ENCODE measurements around the gene LRRC72. TPM values are rescaled to one million over a fixed set of nuclear protein-coding genes. Genes with fewer than 3 reads are reported as not detected.
"Not testable (repeated sequence)": the region's sequence is repeated elsewhere in the genome, so short reads cannot be mapped to it uniquely, and the experiment has no call there.

LRRC72 gene
- total RNA-seq, 1 experiment from 2014 or later = not detected

DNA sequence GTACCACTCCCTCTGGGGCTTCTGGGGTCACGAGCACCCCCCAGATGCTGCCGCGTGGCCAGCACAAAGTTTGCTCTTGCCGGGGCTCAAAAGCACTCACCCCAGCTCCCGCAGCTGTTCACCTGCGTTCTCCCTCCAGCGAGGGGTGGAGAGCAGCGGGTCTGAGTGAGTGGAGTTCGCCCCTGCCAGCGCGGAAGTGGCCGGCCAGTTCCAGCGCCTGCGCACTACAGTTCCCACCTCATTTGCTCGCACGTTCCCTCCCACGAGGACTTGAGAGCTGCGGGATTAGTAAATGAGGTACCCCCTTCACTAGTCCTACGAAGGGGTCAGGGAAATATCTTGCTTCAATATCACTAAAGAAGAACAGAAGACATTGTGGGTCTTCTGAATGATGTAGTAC lies 24.3 kb upstream of the LRRC72 start:
- CTCF ChIA-PET = no interaction called here

DNA sequence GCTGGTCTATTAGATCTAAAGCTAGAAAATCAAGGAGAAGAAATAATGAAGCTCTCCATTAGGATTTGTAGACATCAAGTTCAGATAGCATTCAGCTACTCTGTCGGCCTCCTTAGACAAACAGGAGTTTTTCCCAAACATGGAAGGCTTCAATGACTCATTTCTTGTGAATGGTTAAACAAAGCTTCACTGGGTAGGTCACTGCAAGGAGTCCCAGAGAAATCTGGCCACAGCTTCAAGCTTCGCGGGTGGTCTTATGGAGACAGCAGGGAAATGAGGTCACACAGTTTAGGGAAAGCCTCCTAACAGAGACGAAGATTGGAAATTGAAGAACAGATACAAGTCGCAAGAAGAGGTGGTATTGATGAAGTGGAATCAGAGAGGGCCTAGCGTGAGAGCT lies 22.6 kb upstream of the LRRC72 start:
- no peaks in the 10 kb centered on the region for H3K4me1 ChIP-seq (ENCODE audit: control insufficient read depth, insufficient read depth, low read length)
- intact Hi-C loops (cut with micrococcal nuclease; ENCODE audit: unreplicated experiment) (no loop called here), in situ Hi-C loops (cut with HindIII; ENCODE audit: low pct_unique_long_range_greater_than_20kb, low sequenced_read_pairs) (no loop called here)
- H3K36me3 ChIP-seq (ENCODE audit: control insufficient read depth, insufficient read depth, low read length) = no peaks in the 10 kb centered on the region
- TF ChIP-seq POLR2AphosphoS5 (IDR thresholded peaks at IDR 0.05; ENCODE audit: low read depth, low read length) (no peak), TCF7L2 (IDR thresholded peaks at IDR 0.05; ENCODE audit: low read depth, low read length) (no peak)
- DNase-seq (ENCODE audit: low read depth, low spot score) (no peak), ATAC-seq (no peak)
- no peaks in the 10 kb centered on the region for H3K9me3 ChIP-seq (ENCODE audit: control insufficient read depth, insufficient read depth, low read depth, low read length)
- H3K4me3 ChIP-seq (ENCODE audit: low read depth in 2 of 2, low read length in 2 of 2) = no peak overlapping the region
- BruUV-seq (replicated peaks) = no TSS peak
- ChIA-PET POLR2A (no interaction called here), CTCF (no interaction called here)
- no peaks in the 10 kb centered on the region for H3K27me3 ChIP-seq (ENCODE audit: control insufficient read depth, insufficient read depth, low read length)
- H3K27ac ChIP-seq (ENCODE audit: low read length) = no peak overlapping the region

More for the DNA sequence above, 24.3 kb upstream of the LRRC72 start:
- in situ Hi-C loops (cut with HindIII; ENCODE audit: low pct_unique_long_range_greater_than_20kb, low sequenced_read_pairs) = no loop called here
- POLR2A ChIA-PET = no interaction called here
- no peaks in the 10 kb centered on the region for H3K4me1 ChIP-seq (ENCODE audit: control insufficient read depth, insufficient read depth, low read length)
- H3K27ac ChIP-seq (ENCODE audit: low read length) = no peak overlapping the region
- no peak overlapping the region for H3K4me3 ChIP-seq (ENCODE audit: low read depth in 2 of 2, low read length in 2 of 2)
- no peak for DNase-seq (ENCODE audit: low read depth, low spot score)
- no TSS peak for BruUV-seq (replicated peaks)
- H3K9me3 ChIP-seq (ENCODE audit: control insufficient read depth, insufficient read depth, low read depth, low read length) = no peaks in the 10 kb centered on the region
- no peaks in the 10 kb centered on the region for H3K27me3 ChIP-seq (ENCODE audit: control insufficient read depth, insufficient read depth, low read length)
- no peak for ATAC-seq
- H3K36me3 ChIP-seq (ENCODE audit: control insufficient read depth, insufficient read depth, low read length) = no peaks in the 10 kb centered on the region
- no peak for TF ChIP-seq POLR2AphosphoS5 (IDR thresholded peaks at IDR 0.05; ENCODE audit: low read depth, low read length)
- TF ChIP-seq, protein P1, sequence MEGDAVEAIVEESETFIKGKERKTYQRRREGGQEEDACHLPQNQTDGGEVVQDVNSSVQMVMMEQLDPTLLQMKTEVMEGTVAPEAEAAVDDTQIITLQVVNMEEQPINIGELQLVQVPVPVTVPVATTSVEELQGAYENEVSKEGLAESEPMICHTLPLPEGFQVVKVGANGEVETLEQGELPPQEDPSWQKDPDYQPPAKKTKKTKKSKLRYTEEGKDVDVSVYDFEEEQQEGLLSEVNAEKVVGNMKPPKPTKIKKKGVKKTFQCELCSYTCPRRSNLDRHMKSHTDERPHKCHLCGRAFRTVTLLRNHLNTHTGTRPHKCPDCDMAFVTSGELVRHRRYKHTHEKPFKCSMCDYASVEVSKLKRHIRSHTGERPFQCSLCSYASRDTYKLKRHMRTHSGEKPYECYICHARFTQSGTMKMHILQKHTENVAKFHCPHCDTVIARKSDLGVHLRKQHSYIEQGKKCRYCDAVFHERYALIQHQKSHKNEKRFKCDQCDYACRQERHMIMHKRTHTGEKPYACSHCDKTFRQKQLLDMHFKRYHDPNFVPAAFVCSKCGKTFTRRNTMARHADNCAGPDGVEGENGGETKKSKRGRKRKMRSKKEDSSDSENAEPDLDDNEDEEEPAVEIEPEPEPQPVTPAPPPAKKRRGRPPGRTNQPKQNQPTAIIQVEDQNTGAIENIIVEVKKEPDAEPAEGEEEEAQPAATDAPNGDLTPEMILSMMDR (IDR thresholded peaks at IDR 0.05) = no peak
- no peak for TF ChIP-seq SIN3A (IDR thresholded peaks at IDR 0.05; ENCODE audit: borderline replicate concordance, insufficient read depth, low read depth, low read length)
- no peak for TF ChIP-seq TCF7L2 (IDR thresholded peaks at IDR 0.05; ENCODE audit: low read depth, low read length)
- TF ChIP-seq, protein P2, sequence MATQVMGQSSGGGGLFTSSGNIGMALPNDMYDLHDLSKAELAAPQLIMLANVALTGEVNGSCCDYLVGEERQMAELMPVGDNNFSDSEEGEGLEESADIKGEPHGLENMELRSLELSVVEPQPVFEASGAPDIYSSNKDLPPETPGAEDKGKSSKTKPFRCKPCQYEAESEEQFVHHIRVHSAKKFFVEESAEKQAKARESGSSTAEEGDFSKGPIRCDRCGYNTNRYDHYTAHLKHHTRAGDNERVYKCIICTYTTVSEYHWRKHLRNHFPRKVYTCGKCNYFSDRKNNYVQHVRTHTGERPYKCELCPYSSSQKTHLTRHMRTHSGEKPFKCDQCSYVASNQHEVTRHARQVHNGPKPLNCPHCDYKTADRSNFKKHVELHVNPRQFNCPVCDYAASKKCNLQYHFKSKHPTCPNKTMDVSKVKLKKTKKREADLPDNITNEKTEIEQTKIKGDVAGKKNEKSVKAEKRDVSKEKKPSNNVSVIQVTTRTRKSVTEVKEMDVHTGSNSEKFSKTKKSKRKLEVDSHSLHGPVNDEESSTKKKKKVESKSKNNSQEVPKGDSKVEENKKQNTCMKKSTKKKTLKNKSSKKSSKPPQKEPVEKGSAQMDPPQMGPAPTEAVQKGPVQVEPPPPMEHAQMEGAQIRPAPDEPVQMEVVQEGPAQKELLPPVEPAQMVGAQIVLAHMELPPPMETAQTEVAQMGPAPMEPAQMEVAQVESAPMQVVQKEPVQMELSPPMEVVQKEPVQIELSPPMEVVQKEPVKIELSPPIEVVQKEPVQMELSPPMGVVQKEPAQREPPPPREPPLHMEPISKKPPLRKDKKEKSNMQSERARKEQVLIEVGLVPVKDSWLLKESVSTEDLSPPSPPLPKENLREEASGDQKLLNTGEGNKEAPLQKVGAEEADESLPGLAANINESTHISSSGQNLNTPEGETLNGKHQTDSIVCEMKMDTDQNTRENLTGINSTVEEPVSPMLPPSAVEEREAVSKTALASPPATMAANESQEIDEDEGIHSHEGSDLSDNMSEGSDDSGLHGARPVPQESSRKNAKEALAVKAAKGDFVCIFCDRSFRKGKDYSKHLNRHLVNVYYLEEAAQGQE (IDR thresholded peaks at IDR 0.05; ENCODE audit: insufficient read depth in 1 of 2, low read depth in 2 of 2, low read length in 1 of 2) = no peak
- intact Hi-C loops (cut with micrococcal nuclease; ENCODE audit: unreplicated experiment) = no loop called here

DNA sequence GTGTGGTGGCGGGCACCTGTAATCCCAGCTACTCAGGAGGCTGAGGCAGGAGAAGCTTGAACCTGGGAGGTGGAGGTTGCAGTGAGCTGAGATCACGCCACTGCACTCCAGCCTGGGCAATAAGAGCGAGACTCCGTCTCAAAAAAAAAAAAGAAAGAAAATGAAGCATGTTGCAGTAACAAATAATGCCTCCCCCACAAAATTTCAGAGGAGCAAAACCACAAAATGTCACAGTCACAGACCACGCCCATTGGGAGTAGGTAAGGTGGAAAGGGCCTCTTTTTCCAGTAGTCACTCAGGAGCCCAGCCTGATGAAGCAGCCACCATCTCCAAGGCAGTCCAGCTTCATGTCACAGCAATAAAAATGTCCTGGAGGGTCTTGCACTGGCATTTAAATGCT lies 20.2 kb upstream of the LRRC72 start:
- BruUV-seq (replicated peaks); H3K4me3 ChIP-seq (ENCODE audit: low read depth in 2 of 2, low read length in 2 of 2); DNase-seq (ENCODE audit: low read depth, low spot score); POLR2A ChIA-PET; intact Hi-C loops (cut with micrococcal nuclease; ENCODE audit: unreplicated experiment); H3K27ac ChIP-seq (ENCODE audit: low read length); H3K4me1 ChIP-seq (ENCODE audit: control insufficient read depth, insufficient read depth, low read length); H3K27me3 ChIP-seq (ENCODE audit: control insufficient read depth, insufficient read depth, low read length); H3K9me3 ChIP-seq (ENCODE audit: control insufficient read depth, insufficient read depth, low read depth, low read length); in situ Hi-C loops (cut with HindIII; ENCODE audit: low pct_unique_long_range_greater_than_20kb, low sequenced_read_pairs); H3K36me3 ChIP-seq (ENCODE audit: control insufficient read depth, insufficient read depth, low read length); ATAC-seq; CTCF ChIA-PET: not testable (repeated sequence)
